ENCODE results near the gene FBXO24.

DNA sequence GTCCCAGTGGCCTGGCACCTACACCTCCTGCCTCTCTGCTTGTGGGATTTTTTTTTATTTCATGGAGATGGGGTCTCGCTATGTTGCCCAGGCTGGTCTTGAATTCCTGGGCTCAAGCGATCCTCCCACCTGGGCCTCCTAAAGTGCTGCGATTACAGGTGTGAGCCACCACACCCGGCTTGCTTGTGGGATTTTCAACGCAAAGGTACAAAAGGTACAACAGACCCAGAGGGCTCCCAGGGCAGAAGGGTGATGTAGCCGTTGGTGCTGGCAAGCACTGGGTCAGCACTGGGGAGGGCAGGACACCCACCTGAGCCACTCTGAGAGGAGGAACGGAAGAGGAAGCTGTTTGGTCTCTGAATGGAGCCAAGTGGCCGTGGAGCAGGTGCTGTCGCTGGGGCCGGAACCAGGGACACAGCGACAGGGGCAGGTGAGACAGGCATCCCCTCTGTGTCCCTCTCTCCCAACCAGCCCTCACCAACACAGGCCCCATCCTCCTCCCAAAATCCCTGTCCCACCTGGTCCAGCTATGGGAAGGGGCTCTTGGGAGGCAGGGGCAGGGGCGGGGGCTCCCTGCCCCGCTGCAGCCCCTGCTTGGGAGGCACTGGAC lies 9.6 kb upstream of the FBXO24 start:
- TF ChIP-seq POLR2A (IDR thresholded peaks at IDR 0.05; ENCODE audit: low read length), result no peak
- no peak for TF ChIP-seq GATA1 (IDR thresholded peaks at IDR 0.05; ENCODE audit: low read depth, low read length)
